Stromal cell of bone marrow (primary cell): ENCODE measurements around the gene ARL3.
A peak's percentile ranks its signal among the peaks of the same experiment; 100 is the strongest.
"Not testable (repeated sequence)": the region's sequence is repeated elsewhere in the genome, so short reads cannot be mapped to it uniquely, and the experiment has no call there.

Experiments
- DNase-seq: peaks from one replicate; pipeline ENCODE4 v3.0.0-alpha.2; 2012; ENCODE audit warnings: low read depth

Gene ARL3

GRCh38 chr10:102735065-102735562 lies 20.9 kb upstream of the ARL3 start:
- no peak for DNase-seq

- no peak for DNase-seq
These were observed 18.5 kb upstream of the ARL3 start for GRCh38 chr10:102732661-102733060.

- no peak for DNase-seq
These were observed 17.1 kb upstream of the ARL3 start for GRCh38 chr10:102731222-102731800.

GRCh38 chr10:102729029-102730026 lies 15.1 kb upstream of the ARL3 start:
- DNase-seq = peak; percentile 68

GRCh38 chr10:102727037-102727818 lies 13.0 kb upstream of the ARL3 start:
- DNase-seq = no peak

GRCh38 chr10:102726274-102726673 lies 12.1 kb upstream of the ARL3 start:
- no peak for DNase-seq

GRCh38 chr10:102723989-102724388 lies 9.8 kb upstream of the ARL3 start:
- DNase-seq = no peak

- no peak for DNase-seq
These were observed 7.8 kb upstream of the ARL3 start for GRCh38 chr10:102721954-102722353.

GRCh38 chr10:102720775-102721301 lies 6.6 kb upstream of the ARL3 start:
- no peak for DNase-seq

- DNase-seq = no peak
These were observed 6.1 kb upstream of the ARL3 start for GRCh38 chr10:102720337-102720736.

- DNase-seq = no peak
These were observed 4.0 kb upstream of the ARL3 start for GRCh38 chr10:102718220-102718619.

- not testable (repeated sequence) for DNase-seq
These were observed 2.8 kb upstream of the ARL3 start for GRCh38 chr10:102716900-102717565.

- no peak for DNase-seq
These were observed 1.7 kb upstream of the ARL3 start for GRCh38 chr10:102715880-102716279.

- DNase-seq = no peak
These were observed 641 bp upstream of the ARL3 start, which contains the start of gene SFXN2 for GRCh38 chr10:102714621-102715455. Gene SFXN2, plus strand, starts transcription at chr10:102714636. Its CDS starts 12,001 bp downstream, at chr10:102726637.

GRCh38 chr10:102713539-102713813 lies 721 bp downstream of the ARL3 start:
- no peak for DNase-seq

- no peak for DNase-seq
These were observed 1.2 kb downstream of the ARL3 start for GRCh38 chr10:102712843-102713538.

- no peak for DNase-seq
These were observed 2.1 kb downstream of the ARL3 start for GRCh38 chr10:102712089-102712488.

GRCh38 chr10:102710609-102711008 lies 3.6 kb downstream of the ARL3 start:
- DNase-seq = no peak

GRCh38 chr10:102705531-102705930 lies 8.7 kb downstream of the ARL3 start:
- DNase-seq = no peak

GRCh38 chr10:102704915-102705314 lies 9.3 kb downstream of the ARL3 start:
- no peak for DNase-seq
